Measurements from ENCODE around the gene CAPZB. TPM values are rescaled to one million over a fixed set of nuclear protein-coding genes. Genes with fewer than 3 reads are reported as not detected.

Gene CAPZB
- total and polyA plus RNA-seq, 2 donors (not counting 3 experiments of a cell fraction or from before 2014, with no cell fraction given), result 196 to 347 TPM

DNA sequence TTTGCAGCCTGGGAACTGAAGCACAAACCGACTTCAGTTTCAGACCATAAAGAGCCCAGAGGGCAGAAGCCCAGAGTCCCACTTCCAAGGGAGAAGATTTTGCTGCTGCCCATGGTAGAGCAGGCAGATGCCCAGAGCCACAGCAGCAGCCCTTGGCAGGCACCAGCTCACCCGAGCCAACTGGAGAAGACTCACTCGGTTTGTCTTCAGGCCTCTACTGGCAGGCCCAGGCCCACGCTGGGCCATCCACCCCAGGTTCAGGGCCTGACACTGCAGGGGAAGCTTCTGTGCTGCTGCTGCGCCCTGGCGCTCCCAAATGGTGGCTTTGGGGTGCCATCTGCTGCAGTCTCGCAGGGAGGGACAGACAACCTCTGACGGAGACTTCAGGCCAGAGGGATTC, 139.9 kb downstream of the CAPZB start:
- H3K4me2 ChIP-seq (ENCODE audit: insufficient read depth, low read length), result no peak overlapping the region
- POLR2A ChIA-PET, result no interaction called here
- no peaks in the 10 kb centered on the region for H3K79me2 ChIP-seq (ENCODE audit: control insufficient read depth, insufficient read depth, low read length)
- no peaks in the 10 kb centered on the region for H3K4me1 ChIP-seq (ENCODE audit: control insufficient read depth, extremely low read depth, insufficient read depth, low read length)
- no TSS peak for BruUV-seq (replicated peaks)
- no peak overlapping the region for H3K27ac ChIP-seq (ENCODE audit: insufficient read depth, low read depth, low read length)
- H4K20me1 ChIP-seq (replicated peaks; ENCODE audit: control insufficient read depth, extremely low read depth, insufficient read depth, low read length), result no peaks in the 10 kb centered on the region
- dilution Hi-C loops (cut with MboI; ENCODE audit: extremely low pct_ligation_motif_present, low sequenced_read_pairs), result no loop called here
- H3K36me3 ChIP-seq (ENCODE audit: control insufficient read depth in 2 of 2, extremely low read depth in 1 of 2, insufficient read depth in 2 of 2, low read length in 2 of 2), result peaks cover 0 to 47% of the 10 kb centered on the region in 2 experiments
- no peaks in the 10 kb centered on the region for H3K9me1 ChIP-seq (replicated peaks; ENCODE audit: control insufficient read depth, extremely low read depth, insufficient read depth, low read length)
- FAIRE-seq (no peak), DNase-seq (ENCODE audit: low read depth, low spot score) (no peak)
- CTCF ChIA-PET, result interaction anchor here (0.7 to 10.6 kb wide), 7 partner anchors 8 to 317 kb away, joined by 3 to 99 read pairs (median 3); no protein-coding TSS in a partner anchor
- H3K9me3 ChIP-seq (replicated peaks; ENCODE audit: control insufficient read depth, insufficient read depth, low read length), result no peaks in the 10 kb centered on the region
- no peak overlapping the region for H3K4me3 ChIP-seq (replicated peaks in 1 of 3; ENCODE audit: insufficient read depth in 1 of 3, low read depth in 1 of 3, low read length in 3 of 3)
- no peak overlapping the region for H3K9ac ChIP-seq (replicated peaks; ENCODE audit: extremely low read depth, insufficient read depth, low read length)
- intact Hi-C loops (cut with micrococcal nuclease), result no loop called here
- H3K27me3 ChIP-seq (ENCODE audit: control insufficient read depth in 2 of 2, insufficient read depth in 2 of 2, low read length in 2 of 2), result no peaks in the 10 kb centered on the region
- TF ChIP-seq, protein P1, sequence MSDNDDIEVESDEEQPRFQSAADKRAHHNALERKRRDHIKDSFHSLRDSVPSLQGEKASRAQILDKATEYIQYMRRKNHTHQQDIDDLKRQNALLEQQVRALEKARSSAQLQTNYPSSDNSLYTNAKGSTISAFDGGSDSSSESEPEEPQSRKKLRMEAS (IDR thresholded peaks at IDR 0.05; ENCODE audit: insufficient read depth, insufficient read length), result no peak
- TF ChIP-seq EZH2 (IDR thresholded peaks at IDR 0.05; ENCODE audit: borderline replicate concordance, low read depth, low read length, severe bottlenecking), result no peak
- no peak for TF ChIP-seq JUN (IDR thresholded peaks at IDR 0.05; ENCODE audit: borderline replicate concordance, insufficient read depth, insufficient read length, low read depth)
- TF ChIP-seq, protein P2, sequence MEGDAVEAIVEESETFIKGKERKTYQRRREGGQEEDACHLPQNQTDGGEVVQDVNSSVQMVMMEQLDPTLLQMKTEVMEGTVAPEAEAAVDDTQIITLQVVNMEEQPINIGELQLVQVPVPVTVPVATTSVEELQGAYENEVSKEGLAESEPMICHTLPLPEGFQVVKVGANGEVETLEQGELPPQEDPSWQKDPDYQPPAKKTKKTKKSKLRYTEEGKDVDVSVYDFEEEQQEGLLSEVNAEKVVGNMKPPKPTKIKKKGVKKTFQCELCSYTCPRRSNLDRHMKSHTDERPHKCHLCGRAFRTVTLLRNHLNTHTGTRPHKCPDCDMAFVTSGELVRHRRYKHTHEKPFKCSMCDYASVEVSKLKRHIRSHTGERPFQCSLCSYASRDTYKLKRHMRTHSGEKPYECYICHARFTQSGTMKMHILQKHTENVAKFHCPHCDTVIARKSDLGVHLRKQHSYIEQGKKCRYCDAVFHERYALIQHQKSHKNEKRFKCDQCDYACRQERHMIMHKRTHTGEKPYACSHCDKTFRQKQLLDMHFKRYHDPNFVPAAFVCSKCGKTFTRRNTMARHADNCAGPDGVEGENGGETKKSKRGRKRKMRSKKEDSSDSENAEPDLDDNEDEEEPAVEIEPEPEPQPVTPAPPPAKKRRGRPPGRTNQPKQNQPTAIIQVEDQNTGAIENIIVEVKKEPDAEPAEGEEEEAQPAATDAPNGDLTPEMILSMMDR (IDR thresholded peaks at IDR 0.05; ENCODE audit: extremely low read depth in 1 of 2, insufficient read depth in 1 of 2, low read depth in 1 of 2, low read length in 2 of 2), result no peak
- TF ChIP-seq POLR2AphosphoS5 (IDR thresholded peaks at IDR 0.05; ENCODE audit: insufficient read depth, low read depth, low read length), result no peak
- TF ChIP-seq MYC (IDR thresholded peaks at IDR 0.05; ENCODE audit: low read depth, low read length), result no peak
- TF ChIP-seq GATA2 (IDR thresholded peaks at IDR 0.05; ENCODE audit: insufficient read depth, insufficient read length, low read depth, low read length), result no peak
- no peak for TF ChIP-seq FOS (IDR thresholded peaks at IDR 0.05; ENCODE audit: borderline replicate concordance, insufficient read depth, low read length)
- no peak for TF ChIP-seq POLR2A (IDR thresholded peaks at IDR 0.05; ENCODE audit: low read depth, low read length)
- no peak overlapping the region for H2AFZ ChIP-seq (ENCODE audit: low read depth, low read length)
